HCT116 (cell line): ENCODE results near the gene TMEM239.

Experiments used
- CTCF ChIP-seq, 3 experiments: fragments of 200-600 bp in 1 of 3; sonication (generic) in 1 of 3; IDR thresholded peaks in 2 of 3; conservative IDR thresholded peaks in 1 of 3; 2 replicates each; pipeline ENCODE4 v1.5.1; 2012 to 2017; ENCODE audit warnings: low read depth in 2 of 3, low read length in 2 of 3, antibody characterized with exemption in 1 of 3, borderline replicate concordance in 1 of 3, control low read depth in 1 of 3, mild to moderate bottlenecking in 1 of 3, mixed read lengths in 1 of 3, mixed run types in 1 of 3, moderate library complexity in 1 of 3; ENCODE audit not compliant: insufficient read depth in 1 of 3
- EZH2 ChIP-seq: fragments of 200-600 bp; sonication (generic); IDR thresholded peaks from 2 replicates; pipeline ENCODE4 v1.6.1; 2017; ENCODE audit warnings: antibody characterized with exemption, mixed run types
- EZH2phosphoT487 ChIP-seq: fragments of 200-600 bp; IDR thresholded peaks from 2 replicates; pipeline ENCODE4 v1.6.1; 2018; ENCODE audit warnings: antibody characterized with exemption, borderline replicate concordance
- MAX ChIP-seq: IDR thresholded peaks from 2 replicates; pipeline ENCODE4 v1.6.1; 2012
- POLR2A ChIP-seq: IDR thresholded peaks from 2 replicates; pipeline ENCODE4 v1.7.0; 2011; ENCODE audit warnings: borderline replicate concordance; ENCODE audit not compliant: insufficient read depth, insufficient read length; ENCODE audit errors: extremely low read depth
- REST ChIP-seq: IDR thresholded peaks from 2 replicates; pipeline ENCODE4 v1.6.1; 2012; ENCODE audit warnings: low read depth
- TCF7L2 ChIP-seq: IDR thresholded peaks from 2 replicates; pipeline ENCODE4 v1.7.0; 2011; ENCODE audit warnings: borderline replicate concordance, inconsistent platforms; ENCODE audit not compliant: insufficient read depth, insufficient read length; ENCODE audit errors: extremely low read depth
- YY1 ChIP-seq: IDR thresholded peaks from 2 replicates; pipeline ENCODE4 v1.6.1; 2011; ENCODE audit warnings: low read length, low read depth, moderate library complexity, mild to moderate bottlenecking; ENCODE audit not compliant: insufficient replicate concordance; ENCODE audit errors: extremely low read depth
- ZNF274 ChIP-seq: fragments of 200-500 bp; sonication (Bioruptor generic); IDR thresholded peaks from 2 replicates; pipeline ENCODE4 v1.6.1; 2014; ENCODE audit warnings: mild to moderate bottlenecking, low read depth, low read length, inconsistent platforms
- TF ChIP-seq, protein P1 (sequence below): IDR thresholded peaks from 2 replicates; pipeline ENCODE4 v1.6.1; 2011; ENCODE audit warnings: mild to moderate bottlenecking, low read length, moderate library complexity; ENCODE audit not compliant: insufficient replicate concordance; ENCODE audit errors: extremely low read depth

DNA sequence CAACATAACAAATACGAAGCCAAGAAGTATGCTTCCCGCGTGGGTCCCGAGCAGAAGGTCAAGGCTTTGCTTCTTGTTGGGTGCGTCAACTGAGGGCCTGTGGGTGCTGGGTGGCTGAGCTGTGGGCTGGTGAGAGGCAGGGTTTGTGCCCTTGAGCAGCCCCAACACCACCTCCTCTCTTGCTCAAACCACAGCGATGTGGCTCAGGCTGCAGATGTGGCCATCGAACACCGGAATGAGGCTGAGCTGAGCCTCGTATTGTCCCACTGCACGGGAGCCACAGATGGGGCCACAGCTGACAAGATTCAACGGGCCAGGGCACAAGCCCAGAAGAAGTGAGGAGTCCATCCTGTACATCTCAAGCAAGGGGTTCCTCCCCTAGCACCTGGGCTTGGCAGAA, 50.1 kb downstream of the TMEM239 start:
- TF ChIP-seq CTCF (IDR thresholded peaks at IDR 0.05 in 2 of 3, conservative IDR thresholded peaks at IDR 0.05 in 1 of 3; ENCODE audit: borderline replicate concordance in 1 of 3, insufficient read depth in 1 of 3, low read depth in 2 of 3, low read length in 2 of 3) (no peak), EZH2 (no peak), TCF7L2 (no peak), ZNF274 (no peak), REST (no peak), EZH2phosphoT487 (no peak), MAX (no peak), YY1 (no peak), POLR2A (no peak)
- TF ChIP-seq, protein P1, sequence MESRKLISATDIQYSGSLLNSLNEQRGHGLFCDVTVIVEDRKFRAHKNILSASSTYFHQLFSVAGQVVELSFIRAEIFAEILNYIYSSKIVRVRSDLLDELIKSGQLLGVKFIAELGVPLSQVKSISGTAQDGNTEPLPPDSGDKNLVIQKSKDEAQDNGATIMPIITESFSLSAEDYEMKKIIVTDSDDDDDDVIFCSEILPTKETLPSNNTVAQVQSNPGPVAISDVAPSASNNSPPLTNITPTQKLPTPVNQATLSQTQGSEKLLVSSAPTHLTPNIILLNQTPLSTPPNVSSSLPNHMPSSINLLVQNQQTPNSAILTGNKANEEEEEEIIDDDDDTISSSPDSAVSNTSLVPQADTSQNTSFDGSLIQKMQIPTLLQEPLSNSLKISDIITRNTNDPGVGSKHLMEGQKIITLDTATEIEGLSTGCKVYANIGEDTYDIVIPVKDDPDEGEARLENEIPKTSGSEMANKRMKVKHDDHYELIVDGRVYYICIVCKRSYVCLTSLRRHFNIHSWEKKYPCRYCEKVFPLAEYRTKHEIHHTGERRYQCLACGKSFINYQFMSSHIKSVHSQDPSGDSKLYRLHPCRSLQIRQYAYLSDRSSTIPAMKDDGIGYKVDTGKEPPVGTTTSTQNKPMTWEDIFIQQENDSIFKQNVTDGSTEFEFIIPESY = no peak
